Head of caudate nucleus (tissue), 42 donors: ENCODE data around the gene ZNF385A.
A peak's percentile ranks its signal among the peaks of the same experiment; 100 is the strongest.
"Not testable (repeated sequence)": the region's sequence is repeated elsewhere in the genome, so short reads cannot be mapped to it uniquely, and the experiment has no call there.

Source experiments
- DNase-seq, 42 donors: peaks; one replicate each; pipeline versions ENCODE4 v3.0.0 to v3.0.0-alpha.2; 2020 to 2021; ENCODE audit warnings: mixed read lengths in 7 of 42
- intact Hi-C: fragments of 100-400 bp; cut with DNase I; formaldehyde crosslinking; loops from one replicate; pipeline ENCODE4 v1.15.0; 2022

Gene ZNF385A

DNA sequence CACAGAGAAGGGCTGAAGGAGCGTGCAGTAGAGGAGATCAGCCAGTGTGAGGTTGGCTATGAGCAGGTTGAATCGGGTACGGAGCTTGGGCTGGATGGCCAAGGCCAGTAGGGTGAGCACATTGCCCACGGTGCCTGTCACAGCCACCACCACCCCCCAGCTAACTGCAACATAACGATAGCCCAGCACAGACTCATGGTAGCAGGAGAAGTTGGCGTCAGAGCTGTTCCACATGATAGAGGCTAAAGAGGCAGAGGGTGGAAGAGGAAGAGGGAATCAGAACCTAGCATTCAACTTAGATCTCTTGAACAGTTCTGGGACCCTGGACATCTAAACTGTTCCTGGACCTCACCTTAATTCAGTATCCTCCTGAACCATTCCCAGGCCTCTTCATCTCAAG lies 20.9 kb downstream of the ZNF385A start:
- intact Hi-C loops, result no loop called here

DNA sequence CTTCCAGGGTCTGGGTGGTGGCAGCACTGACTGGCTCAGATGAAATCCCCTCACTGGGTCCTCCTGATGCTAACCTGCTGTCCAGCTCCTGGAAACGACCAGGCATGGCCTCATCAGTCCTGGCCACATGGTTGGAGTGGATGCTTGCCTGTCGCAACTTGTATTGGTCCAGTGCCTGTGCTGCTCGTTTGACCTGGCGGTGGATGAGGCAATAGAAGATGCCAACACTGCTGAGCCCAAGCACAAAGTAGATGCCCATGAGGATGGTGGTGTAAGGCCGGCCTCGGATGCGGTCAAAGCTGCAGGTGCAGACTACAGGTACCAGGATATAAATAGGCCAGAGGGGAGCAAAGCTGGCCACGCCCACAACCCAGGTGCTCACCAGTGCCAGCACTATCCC lies 21.5 kb downstream of the ZNF385A start:
- no peak for DNase-seq
- intact Hi-C loops, result no loop called here

More for the DNA sequence above, 20.9 kb downstream of the ZNF385A start:
- DNase-seq, result no peak

DNA sequence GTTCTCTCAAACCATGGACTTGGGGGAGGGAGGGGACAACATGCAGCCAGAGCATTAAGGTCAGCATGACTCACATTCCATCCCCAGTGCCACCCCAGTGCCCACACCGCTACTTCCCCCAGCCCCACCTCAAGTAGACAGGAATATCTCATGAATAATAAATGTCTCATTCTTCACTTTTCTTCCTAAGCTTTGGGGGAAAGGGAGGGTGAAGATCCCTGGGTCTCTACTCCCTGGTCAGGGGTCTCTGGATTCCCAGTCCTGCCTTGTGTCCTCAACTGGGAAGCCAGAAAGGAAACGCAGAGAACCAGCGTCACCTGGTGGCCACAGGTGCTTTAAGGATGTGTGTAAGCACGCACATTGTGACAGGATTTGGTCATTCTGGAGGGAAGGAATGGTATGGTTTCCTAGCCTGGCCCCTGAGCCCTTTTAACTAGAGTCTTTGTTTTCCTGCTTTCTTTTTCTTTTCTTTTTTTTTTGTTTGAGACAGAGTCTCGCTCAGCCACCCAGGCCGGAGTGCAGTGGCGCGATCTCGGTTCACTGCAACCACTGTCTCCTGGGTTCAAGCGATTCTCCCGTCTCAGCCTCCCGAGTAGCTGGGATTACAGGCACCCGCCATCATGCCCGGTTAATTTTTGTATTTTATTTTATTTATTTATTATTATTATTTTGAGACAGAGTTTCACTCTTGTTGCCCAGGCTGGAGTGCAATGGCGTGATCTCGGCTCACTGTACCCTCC lies 23.6 kb downstream of the ZNF385A start:
- intact Hi-C loops, result no loop called here
- peak; percentile 60 to 93 (median 86) for DNase-seq

DNA sequence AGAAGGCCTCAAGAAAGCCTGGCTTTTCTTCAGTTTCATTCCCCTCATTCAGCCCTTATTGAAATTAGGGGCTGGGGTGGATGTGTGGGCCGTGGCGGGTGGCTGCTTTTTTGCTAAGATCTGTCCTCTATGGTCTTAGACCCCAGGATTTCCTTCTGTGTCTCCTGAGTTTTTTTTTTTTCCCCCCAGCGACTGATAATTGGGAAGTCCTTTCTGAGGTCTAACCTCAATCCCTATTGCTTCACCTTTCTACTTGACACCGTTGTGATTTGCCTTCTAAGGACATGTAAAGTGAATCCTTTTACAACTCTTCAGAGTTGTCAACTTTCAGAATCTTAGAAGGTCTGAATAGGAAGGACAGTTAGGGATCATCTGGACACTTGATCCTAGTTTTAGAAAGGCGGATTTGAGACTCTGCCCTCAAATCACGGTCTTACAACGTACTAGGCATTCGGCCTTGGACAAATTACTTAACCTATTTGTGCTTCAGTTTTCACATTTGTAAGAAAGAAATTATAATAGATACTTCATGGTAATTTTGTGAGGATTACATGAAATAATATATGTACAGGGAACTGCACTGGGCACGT lies 24.7 kb downstream of the ZNF385A start:
- intact Hi-C loops, result loop anchor here (1.0 to 2.0 kb wide), 2 partner anchors 35 to 80 kb away; partner anchors contain the start of genes CBX5, COPZ1 and HNRNPA1
- DNase-seq, result no peak

DNA sequence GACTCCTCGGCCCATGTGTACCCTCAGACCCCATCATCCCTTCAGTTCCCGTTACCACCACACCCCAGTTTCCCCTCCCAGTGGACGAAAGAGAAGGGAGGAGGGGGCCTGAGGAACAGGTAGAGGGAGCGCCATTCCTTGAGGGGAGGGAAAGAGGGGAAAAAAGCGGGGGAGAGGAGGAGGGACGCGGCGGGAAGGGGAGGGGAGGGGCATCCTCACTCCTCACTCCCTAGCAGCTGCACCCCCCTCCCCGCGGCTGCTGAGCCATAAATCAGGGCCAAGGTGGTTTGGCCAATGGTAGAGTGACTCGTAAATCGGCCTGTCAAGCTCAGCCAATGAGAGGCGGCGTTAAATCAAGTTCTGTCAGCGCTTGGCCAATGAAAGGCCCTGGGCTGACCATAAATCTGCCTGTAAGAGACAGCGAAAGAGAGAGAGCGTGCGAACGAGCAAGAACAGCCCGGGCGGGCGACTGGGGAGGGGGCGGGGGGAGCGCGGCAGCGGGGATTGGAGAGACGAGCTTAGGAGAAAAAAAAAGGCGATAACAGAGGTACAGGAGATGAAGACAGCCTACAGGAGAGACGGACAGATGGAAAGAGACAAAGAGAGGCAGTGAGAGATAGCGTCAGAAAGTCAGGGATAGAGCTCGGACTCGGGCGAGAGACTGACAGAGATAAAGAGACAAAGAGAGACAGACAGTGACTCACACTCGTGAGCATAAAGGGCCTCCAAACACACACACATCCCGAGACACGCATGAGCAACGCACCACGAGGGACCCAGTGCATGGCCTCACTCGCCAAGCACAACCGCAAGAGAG lies 25.4 kb downstream of the ZNF385A start:
- intact Hi-C loops, result loop anchor here (1.0 to 2.0 kb wide), 2 partner anchors 34 to 79 kb away; partner anchors contain the start of genes CBX5, COPZ1 and HNRNPA1
- DNase-seq, result peak; percentile 93 to 99 (median 98)

DNA sequence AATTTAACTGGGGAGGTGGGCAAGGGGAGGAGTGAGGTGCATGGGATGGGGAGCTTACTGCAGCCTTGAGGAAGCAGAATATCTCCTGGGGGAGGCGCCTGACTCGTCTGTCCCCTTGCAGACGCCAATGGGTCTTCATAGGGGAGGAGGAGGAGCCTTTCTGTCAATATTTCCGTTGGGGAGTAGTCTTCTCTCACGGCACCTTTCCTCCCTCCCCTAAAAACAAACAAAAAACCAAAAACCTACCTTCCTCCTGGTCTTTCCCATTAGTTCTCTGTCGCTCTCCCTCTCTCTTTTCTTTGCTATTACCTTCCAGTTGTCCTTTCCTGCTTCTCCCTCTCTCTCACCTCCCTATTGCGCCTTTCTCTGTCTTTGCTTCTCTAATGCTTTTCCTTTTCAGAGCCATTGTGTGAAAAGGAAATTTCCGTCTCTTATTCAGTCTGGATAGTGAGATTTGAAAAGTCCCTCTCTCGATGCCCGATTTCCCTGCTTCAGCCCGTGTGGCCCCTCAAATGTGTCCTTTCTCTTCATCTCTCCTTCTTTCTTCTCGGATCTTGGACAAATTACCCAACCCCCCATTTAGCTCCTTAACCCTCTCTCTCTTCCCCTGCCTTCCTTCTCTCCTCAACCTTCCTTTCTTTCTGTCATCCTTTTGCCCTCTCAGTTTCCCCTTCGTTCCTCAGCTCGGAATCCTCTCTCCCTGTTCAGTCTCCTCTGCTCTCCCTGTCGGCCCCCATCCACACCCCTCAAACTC lies 26.2 kb downstream of the ZNF385A start:
- peak in 18 of 42 donors; percentile 27 to 77 (median 48) for DNase-seq

DNA sequence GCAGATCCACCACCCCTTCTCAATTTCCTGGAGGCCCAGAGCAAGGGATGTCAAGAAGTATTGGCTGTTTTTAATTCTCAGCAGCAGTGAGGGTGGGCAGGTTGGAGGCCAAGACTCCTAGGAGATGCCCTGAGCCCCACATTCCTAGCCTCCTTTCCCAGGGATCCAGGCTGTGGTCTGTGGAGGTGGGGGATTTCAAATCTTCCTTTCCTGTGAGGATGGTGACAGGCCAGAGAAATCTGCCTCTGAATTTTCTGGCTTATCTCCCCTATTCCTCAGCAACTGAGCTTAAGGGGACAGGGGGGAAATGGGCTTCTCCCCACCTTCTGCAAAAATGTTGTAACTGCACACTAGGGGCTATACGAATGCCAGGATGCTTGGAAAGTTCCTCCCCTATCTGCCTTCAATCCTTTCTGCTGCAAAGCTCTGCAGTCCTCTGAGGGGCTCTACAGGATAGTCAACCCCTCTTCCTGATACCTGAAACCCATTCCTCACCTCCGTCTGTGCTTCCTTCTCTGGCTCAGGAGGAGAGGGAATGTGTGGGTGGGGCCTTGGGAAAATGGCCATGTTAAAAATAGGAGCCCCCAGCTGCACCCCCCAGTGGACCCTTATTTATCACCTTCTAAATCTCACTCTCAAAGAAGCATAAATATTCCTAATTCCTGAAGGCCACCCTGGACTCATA lies 26.9 kb downstream of the ZNF385A start:
- no peak for DNase-seq

More for the DNA sequence above, 26.2 kb downstream of the ZNF385A start:
- intact Hi-C loops, result loop anchor here (2.0 kb wide), 1 partner anchor 34 kb away; the partner anchor contains the start of gene COPZ1

DNA sequence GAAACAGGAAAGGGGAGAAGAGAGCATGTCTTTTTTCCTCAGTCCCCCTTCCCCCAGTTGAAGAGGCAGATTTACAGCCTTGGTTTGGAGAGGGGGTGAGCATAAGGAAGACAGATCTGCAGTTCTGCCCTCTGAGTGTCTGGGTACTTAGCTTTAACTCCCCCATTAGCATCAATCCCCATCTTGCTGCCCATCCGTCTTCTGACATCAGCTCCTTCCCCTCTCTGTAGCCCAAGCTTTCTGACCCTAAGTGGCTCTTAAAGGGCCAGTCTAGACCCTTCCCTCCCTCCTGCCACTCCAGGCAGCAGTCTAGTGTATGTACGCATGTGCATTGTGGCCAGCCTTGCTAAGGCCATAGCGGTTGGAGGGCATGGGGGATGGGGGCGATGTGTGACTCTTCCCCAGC lies 27.6 kb downstream of the ZNF385A start:
- intact Hi-C loops, result no loop called here
- no peak for DNase-seq

More for the DNA sequence above, 26.9 kb downstream of the ZNF385A start:
- intact Hi-C loops, result loop anchor here (2.0 kb wide), 1 partner anchor 33 kb away; the partner anchor contains the start of gene COPZ1

DNA sequence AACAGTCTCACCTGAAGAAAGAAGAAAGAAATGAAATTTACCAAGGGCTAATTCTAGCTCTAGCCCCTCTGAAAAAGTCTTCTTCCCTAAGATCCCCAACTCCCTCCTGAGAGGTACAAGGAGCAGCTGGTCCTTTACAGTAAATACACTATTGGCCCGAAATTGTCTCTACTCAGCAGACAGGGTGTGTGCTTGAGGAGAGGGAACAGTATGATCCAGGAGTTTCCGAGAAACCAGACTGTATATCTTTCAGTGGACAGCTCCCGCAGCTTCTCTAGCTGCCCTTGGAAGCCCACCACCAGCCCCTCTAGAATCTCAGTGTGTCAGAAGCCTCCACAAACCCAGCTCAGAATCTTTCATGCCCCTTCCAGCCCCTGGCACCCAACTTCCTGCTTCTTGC lies 28.3 kb downstream of the ZNF385A start:
- intact Hi-C loops, result no loop called here
- no peak for DNase-seq

DNA sequence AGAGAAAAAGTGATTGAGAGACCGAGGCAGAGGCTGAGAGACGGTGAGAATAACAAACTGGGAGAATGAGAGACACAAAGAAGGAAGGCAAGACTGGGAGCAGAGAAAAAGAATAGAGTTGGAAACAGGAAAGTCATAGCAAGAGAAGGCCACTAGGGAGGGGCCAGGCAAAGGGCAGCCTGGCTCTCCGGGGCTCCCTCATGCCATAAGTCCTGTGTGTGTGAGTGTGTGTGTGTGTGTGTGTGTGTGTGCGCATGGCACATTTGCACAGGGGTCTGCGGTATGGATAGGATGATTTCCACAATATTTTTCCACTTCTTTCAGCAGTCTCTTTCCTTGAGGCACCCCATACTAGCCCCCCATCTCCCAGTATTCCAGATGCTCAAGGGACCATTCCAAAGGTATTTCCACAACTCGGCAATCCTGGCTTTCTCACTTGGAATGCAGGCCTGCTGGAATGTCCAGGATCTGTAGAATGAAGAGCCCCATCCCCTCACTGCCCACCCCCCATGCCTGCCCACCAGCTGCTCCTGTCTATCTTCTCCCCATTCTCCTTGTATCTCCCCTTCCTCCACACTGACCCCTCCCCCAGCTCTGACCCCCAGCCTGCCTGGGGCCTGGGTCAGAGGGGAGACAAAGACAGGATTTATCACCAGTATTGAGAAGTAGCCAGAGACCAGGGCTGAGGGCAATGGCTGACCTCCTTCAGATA lies 29.3 kb downstream of the ZNF385A start:
- DNase-seq, result no peak
- intact Hi-C loops, result no loop called here

DNA sequence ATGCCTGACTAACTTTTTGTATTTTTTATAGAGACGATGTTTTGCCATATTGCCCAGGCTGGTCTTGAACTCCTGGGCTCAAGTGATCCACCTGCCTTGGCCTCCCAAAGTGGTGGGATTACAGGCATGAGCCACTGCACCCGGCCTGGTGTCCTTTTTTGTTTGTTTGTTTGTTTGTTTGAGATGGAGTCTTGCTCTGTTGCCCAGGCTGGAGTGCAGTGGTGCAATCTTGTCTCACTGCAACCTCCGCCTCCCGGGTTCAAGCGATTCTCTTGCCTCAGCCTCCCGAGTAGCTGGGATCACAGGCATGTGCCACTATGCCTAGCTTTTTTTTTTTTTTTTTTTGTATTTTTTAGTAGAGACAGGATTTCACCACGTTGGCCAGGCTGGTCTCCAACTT lies 30.3 kb downstream of the ZNF385A start:
- DNase-seq, intact Hi-C loops: not testable (repeated sequence)

DNA sequence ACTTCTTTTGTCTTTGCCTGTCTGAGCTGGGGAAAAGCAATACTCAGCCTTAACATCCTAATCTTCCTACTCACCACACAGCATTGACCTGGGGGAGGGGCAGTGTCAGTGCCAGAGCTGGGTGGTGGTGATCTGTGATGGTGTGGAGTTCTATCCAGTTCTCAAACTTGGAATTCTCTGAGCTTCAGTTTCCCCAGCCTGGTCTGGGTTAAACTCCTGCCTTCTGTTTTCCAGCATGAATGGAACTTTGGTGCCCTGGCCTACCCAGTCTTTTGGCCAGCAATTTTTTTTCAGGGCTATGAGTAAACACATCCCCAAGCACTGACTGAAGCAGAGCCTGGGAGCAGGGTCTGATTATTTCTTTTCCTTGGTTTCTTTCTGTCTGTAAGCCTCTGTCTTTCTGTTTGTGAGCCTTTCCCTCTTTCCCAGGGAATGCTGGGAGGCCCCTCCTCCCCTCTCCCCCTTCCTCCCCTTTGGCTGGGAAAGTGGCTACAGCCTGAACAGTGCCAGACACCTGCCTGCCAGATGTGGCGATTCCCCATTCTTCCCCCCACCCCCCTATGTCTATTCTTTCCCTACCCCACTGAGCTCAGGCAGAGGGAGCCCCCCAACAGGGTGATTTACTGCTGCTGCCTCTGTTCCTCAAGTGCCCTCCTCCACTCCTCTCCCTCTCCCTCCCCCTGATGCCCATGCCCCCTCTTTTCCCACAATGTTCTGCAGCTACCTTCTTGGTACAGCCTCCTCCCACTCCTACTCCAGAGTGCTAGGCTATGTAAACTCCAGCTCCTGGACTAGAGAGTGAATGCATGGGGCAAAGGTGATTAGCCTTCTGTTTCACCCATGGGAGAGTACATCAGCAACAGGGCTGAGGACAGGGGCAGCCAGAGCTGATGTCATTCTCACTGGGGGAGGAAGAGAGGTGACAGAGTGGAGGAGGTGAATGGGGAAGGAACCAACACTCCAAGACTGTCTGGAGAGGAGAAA lies 31.4 kb downstream of the ZNF385A start:
- intact Hi-C loops, result no loop called here
- peak in 35 of 42 donors; percentile 38 to 85 (median 63) for DNase-seq

DNA sequence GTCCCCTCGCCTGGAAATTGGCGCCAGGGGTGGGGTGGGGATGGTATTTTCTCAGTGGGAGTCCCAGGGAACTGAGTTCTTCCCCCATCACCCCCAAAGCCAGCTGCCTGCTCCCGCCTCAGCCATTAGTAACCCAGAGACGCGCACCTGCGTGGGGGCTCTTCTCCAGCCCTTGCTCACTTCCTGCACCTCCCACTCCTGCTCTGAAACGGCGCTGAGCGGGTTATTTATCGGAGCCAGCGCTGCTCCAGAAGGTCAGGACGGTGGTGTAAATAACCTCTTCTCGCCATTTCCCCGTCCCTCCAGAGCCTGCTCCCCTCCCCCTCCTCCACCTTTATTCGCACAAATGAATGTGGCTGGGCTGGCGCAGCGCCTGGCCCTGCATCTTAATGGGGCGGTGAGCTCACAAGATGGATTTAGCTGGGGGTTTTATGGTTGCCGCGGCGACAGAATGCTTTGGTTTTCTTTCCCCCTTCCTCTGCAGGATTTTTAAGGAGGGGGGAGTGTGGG lies 32.5 kb downstream of the ZNF385A start:
- DNase-seq, result peak; percentile 52 to 85 (median 70)
- intact Hi-C loops, result no loop called here

DNA sequence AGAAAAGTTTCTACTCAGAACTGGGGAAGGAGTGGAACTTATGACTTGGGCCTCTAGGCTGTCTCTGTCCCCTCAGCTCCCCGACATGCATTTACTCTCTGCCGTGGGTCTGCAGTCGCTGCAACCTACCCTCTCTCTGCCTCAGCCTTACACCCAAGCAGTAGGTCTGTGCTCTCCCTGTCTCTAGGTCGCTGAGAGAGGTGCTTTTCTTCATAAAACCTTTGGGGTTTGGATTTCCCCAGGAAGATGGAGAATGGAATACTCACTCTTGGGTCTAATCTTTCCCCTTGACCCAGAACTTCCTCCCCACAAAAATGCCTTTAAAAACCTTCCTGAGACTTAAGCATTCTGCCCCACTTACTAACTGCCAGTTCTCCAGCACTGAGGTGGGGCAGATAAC lies 33.2 kb downstream of the ZNF385A start:
- DNase-seq, result no peak
- intact Hi-C loops, result no loop called here

DNA sequence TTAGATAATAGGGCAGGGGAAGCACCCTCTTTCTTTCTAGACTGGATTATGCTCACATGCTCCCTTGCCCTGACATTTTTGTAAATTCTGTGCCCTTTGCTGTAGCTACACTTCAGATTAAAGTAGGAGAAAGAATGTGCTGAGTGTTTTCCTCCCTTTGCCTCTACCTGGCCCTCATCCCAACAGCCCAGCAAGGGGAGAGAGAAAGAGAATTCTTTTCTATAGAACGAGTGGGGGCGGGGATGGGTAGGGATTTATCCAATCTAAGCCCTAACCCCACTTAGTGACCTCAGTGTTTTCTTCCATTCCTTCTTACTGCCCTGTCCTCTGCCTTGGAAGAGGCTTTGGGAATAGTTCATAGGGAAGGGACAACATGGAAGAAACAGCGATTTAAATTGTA lies 33.8 kb downstream of the ZNF385A start:
- no peak for DNase-seq
- intact Hi-C loops, result no loop called here

DNA sequence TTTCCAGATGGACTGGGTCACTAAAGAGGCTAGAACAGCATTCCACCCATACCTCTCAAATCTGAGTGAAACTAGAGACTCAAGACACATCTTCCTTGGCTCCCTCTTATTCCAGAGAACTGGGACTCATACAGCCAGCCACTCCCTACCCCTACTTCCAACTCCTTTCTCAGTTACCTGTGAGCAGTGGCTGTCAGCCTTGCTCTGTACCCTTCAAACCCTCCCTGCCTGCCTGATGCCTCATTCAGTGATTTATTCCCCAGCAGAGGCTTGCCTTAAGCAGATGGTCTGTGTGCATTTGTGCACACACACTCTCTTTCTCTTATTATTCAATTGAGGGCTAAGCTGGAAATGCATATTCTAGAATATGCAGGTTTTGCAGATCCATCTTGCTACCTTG lies 34.9 kb downstream of the ZNF385A start:
- peak in 8 of 42 donors; percentile 30 to 63 (median 48) for DNase-seq
- intact Hi-C loops, result no loop called here
